ENCODE measurements around the gene ZNF48.
A peak's percentile ranks its signal among the peaks of the same experiment; 100 is the strongest.

Gene ZNF48

GRCh38 chr16:30395155-30395991 is at the start of gene ZNF48:
TSS of gene ZNF48 (plus strand) at chr16:30395420. CDS start at chr16:30395795, 375 bp downstream.
- FAIRE-seq, result no peak

DNA sequence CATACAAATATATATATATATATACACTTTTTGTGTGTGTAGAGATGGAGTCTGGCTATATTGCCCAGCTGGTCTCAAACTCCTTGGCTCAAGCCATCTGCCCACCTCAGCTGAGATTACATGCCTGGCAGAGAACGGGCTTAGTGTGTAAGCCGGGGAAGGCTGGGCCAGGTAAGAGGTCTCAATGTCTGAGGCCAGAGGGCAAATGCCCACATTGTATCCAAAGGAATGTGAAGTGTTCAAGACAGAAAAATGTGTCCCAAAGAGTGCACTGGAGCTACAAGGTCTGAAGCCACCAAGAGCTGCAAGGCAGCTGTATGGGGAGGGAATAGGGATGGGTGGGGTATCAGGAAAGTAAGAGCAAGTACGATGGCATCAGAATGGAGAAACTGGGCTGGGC is 48.9 kb upstream of the ZNF48 start:
- FAIRE-seq, result no peak

DNA sequence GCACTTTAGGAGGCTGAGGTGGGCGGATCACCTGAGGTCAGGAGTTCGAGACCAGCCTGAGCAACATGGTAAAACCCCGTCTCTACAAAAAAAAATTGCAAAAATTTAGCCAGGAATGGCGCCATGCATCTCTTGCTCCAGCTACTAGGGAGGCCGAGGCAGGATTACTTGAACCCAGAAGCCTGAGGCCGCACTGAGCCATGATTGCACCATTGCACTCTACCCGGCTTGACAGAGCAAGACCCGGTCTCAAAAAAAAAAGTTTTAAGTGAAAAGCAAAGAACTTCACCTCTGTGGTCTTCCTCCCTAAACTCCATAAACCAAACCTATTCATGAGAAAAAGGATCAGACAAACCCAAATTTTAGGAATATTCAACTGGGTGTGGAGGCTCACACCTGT is 47.1 kb upstream of the ZNF48 start:
- no peak for FAIRE-seq

GRCh38 chr16:30348929-30349328 is 46.3 kb upstream of the ZNF48 start:
- no peak for FAIRE-seq

DNA sequence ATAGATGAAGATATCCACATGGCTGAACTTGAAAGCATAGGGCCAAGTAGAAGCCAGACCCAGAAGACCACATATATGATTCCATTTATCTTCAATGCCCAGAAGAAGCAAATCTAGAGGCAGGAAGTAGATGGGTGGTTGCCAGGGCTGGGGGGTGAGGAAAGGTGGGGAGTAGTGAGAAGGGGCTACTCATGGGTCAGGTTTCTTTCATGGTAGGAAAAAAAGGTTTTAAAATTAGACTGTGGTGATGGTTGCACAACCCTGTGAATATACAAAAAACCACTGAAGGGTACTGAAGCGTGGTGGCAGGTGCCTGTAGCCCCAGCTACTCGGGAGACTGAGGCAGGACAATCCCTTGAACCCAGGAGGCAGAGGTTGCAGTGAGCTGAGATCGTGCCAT is 45.5 kb upstream of the ZNF48 start:
- FAIRE-seq, result no peak

- FAIRE-seq, result no peak
These were observed 44.9 kb upstream of the ZNF48 start for GRCh38 chr16:30350134-30350871.

DNA sequence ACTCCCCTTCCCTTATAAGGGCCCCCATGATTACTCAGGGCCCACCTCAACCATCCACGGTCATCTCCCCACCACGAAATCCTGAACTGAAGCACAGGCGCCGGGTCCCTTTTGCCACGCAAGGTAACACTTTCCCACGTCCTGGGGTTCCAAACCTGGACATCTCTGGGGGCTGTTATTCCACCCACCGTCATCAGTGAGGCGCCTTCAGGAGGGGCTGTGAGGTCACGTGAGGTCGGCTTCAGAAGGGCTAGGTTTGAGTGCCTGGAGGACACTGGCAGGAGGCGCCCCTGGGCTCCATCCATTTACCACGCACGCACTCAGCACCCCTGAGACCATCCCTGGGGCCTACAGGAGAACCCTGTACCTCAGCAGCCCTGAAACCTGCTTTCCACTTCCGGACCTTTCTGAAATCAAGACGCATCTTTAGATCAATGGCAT is 44.2 kb upstream of the ZNF48 start:
- no peak for FAIRE-seq

- no peak for FAIRE-seq
These were observed 43.4 kb upstream of the ZNF48 start for GRCh38 chr16:30351586-30352419.

DNA sequence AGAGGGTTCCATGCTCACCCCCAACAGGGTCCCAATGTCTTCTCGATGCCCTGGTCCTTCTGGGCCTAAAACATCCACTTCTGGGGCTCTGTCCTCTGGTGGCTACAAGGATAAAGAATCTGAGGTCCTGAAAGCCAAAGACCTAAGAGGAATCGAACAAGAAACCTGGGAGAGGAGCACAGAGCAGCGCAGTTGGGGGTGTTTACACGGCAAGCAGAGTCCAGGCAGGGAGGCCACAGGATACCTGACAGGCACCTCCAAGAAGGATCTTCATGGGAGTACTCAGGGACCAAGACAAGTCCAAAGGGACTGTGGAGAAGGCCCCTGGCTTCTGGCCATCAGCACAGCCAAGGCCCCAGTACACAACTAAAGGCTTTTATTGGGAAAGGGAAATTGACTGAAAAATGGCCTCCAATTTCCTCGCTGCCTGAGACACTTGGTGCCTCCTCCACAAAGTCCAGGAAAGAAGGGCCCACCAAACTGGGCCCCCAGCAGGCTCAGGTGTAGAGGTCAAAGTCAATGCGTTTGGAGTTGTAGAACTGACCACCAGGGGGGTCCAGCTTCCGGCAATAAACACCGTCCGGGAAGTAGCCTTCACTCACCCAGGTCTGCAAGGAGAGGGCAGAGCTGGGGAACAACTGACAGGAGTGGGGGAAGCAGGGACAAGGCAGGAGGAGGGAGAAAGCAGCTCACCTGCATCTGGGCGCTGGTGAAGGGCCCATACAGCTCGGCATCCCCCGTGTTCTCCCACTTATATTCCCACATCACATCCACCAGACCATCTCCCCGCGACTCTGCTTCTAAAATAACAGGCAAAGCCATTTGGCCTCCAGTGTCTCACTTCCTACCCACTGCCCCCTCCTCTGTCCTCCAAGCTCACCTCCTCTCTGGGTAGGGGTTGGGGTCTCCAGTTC is 42.5 kb upstream of the ZNF48 start:
- FAIRE-seq, result no peak

DNA sequence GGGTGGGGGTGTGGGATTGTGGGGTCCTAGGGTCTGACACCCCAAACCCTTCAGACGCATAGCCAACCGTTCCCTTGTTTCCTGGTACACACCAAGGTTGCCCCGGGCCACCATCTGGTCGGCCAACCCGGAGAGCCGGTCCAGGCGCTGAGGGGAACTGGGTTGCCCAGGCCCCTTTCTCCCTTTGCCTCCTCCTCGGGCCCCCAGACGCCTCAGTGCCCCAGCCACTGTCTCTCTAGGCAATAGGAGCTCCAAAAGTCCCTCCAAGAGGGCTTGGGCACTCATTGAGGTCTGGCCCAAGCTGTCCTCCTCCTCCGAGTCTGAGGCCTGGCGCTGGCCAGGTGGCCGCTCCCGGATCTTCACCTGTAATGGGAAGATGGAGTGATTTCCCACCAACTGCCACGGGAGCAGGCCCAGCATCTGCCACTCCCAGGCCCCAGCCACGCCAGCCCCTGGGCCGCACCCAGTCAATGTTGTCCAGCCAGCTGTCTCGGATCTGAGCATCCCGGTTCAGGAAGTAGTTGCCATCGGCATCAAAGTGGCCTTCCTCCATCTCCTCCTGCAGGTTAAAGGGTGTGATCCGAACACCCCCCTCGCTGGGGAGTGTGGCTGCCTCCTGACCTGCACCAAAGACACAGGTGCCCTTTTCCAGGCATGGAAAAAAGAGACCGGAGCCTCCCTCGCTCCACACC is 41.6 kb upstream of the ZNF48 start:
- no peak for FAIRE-seq

GRCh38 chr16:30354423-30355143 is 40.6 kb upstream of the ZNF48 start:
- no peak for FAIRE-seq

GRCh38 chr16:30355144-30355953 is 39.9 kb upstream of the ZNF48 start, which contains the start of gene CD2BP2:
TSS of gene CD2BP2 (minus strand) at chr16:30355308. CDS start at chr16:30354681, 627 bp downstream.
- peak; percentile 96 for FAIRE-seq

DNA sequence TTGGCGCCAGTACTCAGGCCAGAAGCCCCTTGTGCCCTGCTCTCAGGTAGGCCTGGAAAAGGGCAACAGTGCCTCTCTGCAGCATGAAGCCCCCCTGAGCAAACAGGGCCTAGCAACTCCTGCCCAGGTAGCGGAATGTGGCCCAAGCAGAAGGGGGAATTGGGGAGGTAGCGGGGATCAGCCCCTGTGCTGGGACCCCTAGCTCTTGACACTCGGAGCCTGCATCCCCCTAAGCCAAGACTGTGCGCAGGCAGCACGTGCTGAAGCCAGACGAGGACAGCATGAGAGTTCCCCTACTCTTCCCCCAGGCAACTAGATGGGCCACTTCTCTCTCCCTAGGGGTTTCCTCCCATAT is 39.3 kb upstream of the ZNF48 start:
- FAIRE-seq, result no peak

DNA sequence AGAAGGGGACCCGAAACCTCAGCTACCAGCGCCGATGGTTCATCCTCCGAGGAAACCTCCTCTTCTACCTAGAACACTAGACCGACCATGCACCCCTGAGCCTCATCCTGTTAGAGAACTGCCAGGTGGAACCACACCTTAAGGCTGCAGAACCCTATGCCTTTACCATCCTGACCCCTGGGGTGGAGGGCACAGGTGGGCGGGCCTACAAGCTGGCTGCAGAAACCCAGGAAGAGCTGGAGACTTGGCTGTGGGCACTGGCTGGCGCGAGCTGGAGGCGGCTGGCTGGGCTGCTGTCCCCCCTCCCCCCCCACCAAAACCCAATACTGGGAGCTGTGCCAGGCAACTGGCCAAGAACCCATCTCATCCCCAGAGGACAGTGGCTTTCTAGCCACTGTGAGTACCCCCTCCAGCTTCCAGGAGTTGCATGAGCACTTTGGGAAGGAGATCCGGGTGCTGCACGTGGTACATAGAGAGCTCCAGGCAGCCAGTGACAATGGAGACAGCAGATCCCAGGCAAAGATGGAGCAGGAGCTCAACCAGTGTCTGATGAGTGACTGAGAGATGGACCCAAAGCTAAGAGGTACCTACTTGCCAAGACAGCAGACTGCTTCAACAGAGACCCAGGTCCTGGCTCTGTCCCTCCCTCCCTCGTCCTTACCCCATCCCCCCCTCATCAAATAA is 38.7 kb upstream of the ZNF48 start:
- FAIRE-seq, result no peak

GRCh38 chr16:30357085-30357714 is 38.0 kb upstream of the ZNF48 start:
- no peak for FAIRE-seq

GRCh38 chr16:30357715-30358576 is 37.3 kb upstream of the ZNF48 start:
- no peak for FAIRE-seq

DNA sequence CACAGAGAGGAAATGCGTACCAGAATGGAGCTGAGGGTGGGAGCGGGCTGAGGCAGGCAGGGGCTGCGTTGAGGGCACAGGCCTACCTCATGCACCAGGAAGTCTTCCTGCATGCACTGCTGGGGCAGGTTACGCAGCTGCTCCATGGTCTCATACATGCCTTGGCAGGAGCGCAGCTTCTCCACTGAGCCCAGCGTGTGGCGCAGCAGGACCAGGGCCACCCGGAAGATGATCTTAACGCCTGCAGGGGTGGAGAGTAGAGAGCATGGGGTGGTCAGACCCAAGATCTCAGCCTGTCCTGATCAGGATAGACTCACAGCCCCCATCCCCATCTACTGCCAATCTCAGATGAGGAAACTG is 36.7 kb upstream of the ZNF48 start:
- no peak for FAIRE-seq
